Pons (tissue), 1 donor: Measurements from ENCODE around the gene KAT6B.
A peak's percentile ranks its signal among the peaks of the same experiment; 100 is the strongest.

ENCODE experiments used
- DNase-seq: peaks from one replicate; pipeline ENCODE4 v3.0.0-alpha.2; 2016; ENCODE audit warnings: low spot score

Gene KAT6B

GRCh38 chr10:74955796-74956195 is 129.4 kb downstream of the KAT6B start:
- no peak for DNase-seq

GRCh38 chr10:74956555-74957111 is 130.2 kb downstream of the KAT6B start:
- no peak for DNase-seq

- DNase-seq, result no peak
These were observed 131.0 kb downstream of the KAT6B start for GRCh38 chr10:74957285-74957961.

- no peak for DNase-seq
These were observed 131.9 kb downstream of the KAT6B start for GRCh38 chr10:74958316-74958715.

- no peak for DNase-seq
These were observed 134.3 kb downstream of the KAT6B start for GRCh38 chr10:74960670-74961069.

GRCh38 chr10:74962517-74962916 is 136.1 kb downstream of the KAT6B start:
- DNase-seq, result no peak

GRCh38 chr10:74963549-74963948 is 137.1 kb downstream of the KAT6B start:
- no peak for DNase-seq

GRCh38 chr10:74967911-74968666 is 141.7 kb downstream of the KAT6B start:
- DNase-seq, result no peak

GRCh38 chr10:74968667-74969061 is 142.3 kb downstream of the KAT6B start:
- DNase-seq, result no peak

GRCh38 chr10:74969093-74969492 is 142.7 kb downstream of the KAT6B start:
- no peak for DNase-seq

- DNase-seq, result no peak
These were observed 143.1 kb downstream of the KAT6B start for GRCh38 chr10:74969530-74969929.

GRCh38 chr10:74973741-74974392 is 147.5 kb downstream of the KAT6B start:
- no peak for DNase-seq

- DNase-seq, result no peak
These were observed 149.4 kb downstream of the KAT6B start for GRCh38 chr10:74975758-74976157.

GRCh38 chr10:74976565-74976964 is 150.2 kb downstream of the KAT6B start:
- DNase-seq, result no peak

- no peak for DNase-seq
These were observed 150.7 kb downstream of the KAT6B start for GRCh38 chr10:74977072-74977471.

- DNase-seq, result no peak
These were observed 151.8 kb downstream of the KAT6B start for GRCh38 chr10:74977913-74978847.

GRCh38 chr10:74981831-74982633 is 155.6 kb downstream of the KAT6B start:
- no peak for DNase-seq

- no peak for DNase-seq
These were observed 156.2 kb downstream of the KAT6B start for GRCh38 chr10:74982634-74982982.

- no peak for DNase-seq
These were observed 157.0 kb downstream of the KAT6B start for GRCh38 chr10:74983383-74983782.

- peak; percentile 24 for DNase-seq
These were observed 161.1 kb downstream of the KAT6B start for GRCh38 chr10:74987339-74988053.
